ENCODE measurements around the gene DGKH.
"Not testable (repeated sequence)": the region's sequence is repeated elsewhere in the genome, so short reads cannot be mapped to it uniquely, and the experiment has no call there.

Gene DGKH

GRCh38 chr13:42155251-42155650 is 106.8 kb downstream of the DGKH start:
- no peaks in the 10 kb centered on the region for H3K27me3 ChIP-seq (replicated peaks)
- no peak for TF ChIP-seq CTCF (IDR thresholded peaks at IDR 0.05; ENCODE audit: low read depth, low read length, missing control alignments)
- H3K27ac ChIP-seq = no peak overlapping the region
- in situ Hi-C loops (cut with HindIII; ENCODE audit: low pct_ligation_motif_present, low sequenced_read_pairs) = no loop called here
- DNase-seq = no peak
- no peak overlapping the region for H3K4me3 ChIP-seq (ENCODE audit: low read depth, low read length)
- peaks cover 18% of the 10 kb centered on the region for H3K36me3 ChIP-seq (replicated peaks)

- H3K27me3 ChIP-seq (replicated peaks); in situ Hi-C loops (cut with HindIII; ENCODE audit: low pct_ligation_motif_present, low sequenced_read_pairs); DNase-seq; H3K4me3 ChIP-seq (ENCODE audit: low read depth, low read length); H3K27ac ChIP-seq: not testable (repeated sequence)
- peaks cover 33% of the 10 kb centered on the region for H3K36me3 ChIP-seq (replicated peaks)
These were observed 114.9 kb downstream of the DGKH start for GRCh38 chr13:42163338-42163737.

GRCh38 chr13:42163910-42164309 is 115.5 kb downstream of the DGKH start:
- DNase-seq; H3K27me3 ChIP-seq (replicated peaks); in situ Hi-C loops (cut with HindIII; ENCODE audit: low pct_ligation_motif_present, low sequenced_read_pairs); H3K27ac ChIP-seq; H3K4me3 ChIP-seq (ENCODE audit: low read depth, low read length): not testable (repeated sequence)
- peaks cover 33% of the 10 kb centered on the region for H3K36me3 ChIP-seq (replicated peaks)

GRCh38 chr13:42164557-42165125 is 116.2 kb downstream of the DGKH start:
- no peaks in the 10 kb centered on the region for H3K27me3 ChIP-seq (replicated peaks)
- no peak for TF ChIP-seq CTCF (IDR thresholded peaks at IDR 0.05; ENCODE audit: low read depth, low read length, missing control alignments)
- no peak for DNase-seq
- no peak overlapping the region for H3K4me3 ChIP-seq (ENCODE audit: low read depth, low read length)
- H3K36me3 ChIP-seq (replicated peaks) = peaks cover 29% of the 10 kb centered on the region
- in situ Hi-C loops (cut with HindIII; ENCODE audit: low pct_ligation_motif_present, low sequenced_read_pairs) = no loop called here
- no peak overlapping the region for H3K27ac ChIP-seq

GRCh38 chr13:42168496-42168895 is 120.0 kb downstream of the DGKH start:
- H3K27me3 ChIP-seq (replicated peaks) = no peaks in the 10 kb centered on the region
- H3K27ac ChIP-seq = no peak overlapping the region
- peaks cover 7% of the 10 kb centered on the region for H3K36me3 ChIP-seq (replicated peaks)
- no peak for DNase-seq
- no peak for TF ChIP-seq CTCF (IDR thresholded peaks at IDR 0.05; ENCODE audit: low read depth, low read length, missing control alignments)
- H3K4me3 ChIP-seq (ENCODE audit: low read depth, low read length) = no peak overlapping the region
- in situ Hi-C loops (cut with HindIII; ENCODE audit: low pct_ligation_motif_present, low sequenced_read_pairs) = no loop called here

GRCh38 chr13:42170029-42170428 is 121.6 kb downstream of the DGKH start:
- no peak for TF ChIP-seq CTCF (IDR thresholded peaks at IDR 0.05; ENCODE audit: low read depth, low read length, missing control alignments)
- Histone ChIP-seq H3K27me3 (replicated peaks) (no peaks in the 10 kb centered on the region), H3K27ac (no peak overlapping the region), H3K36me3 (replicated peaks) (peaks cover 9% of the 10 kb centered on the region), H3K4me3 (ENCODE audit: low read depth, low read length) (no peak overlapping the region)
- no peak for DNase-seq
- in situ Hi-C loops (cut with HindIII; ENCODE audit: low pct_ligation_motif_present, low sequenced_read_pairs) = no loop called here

- no peak for TF ChIP-seq CTCF (IDR thresholded peaks at IDR 0.05; ENCODE audit: low read depth, low read length, missing control alignments)
- H3K27me3 ChIP-seq (replicated peaks) = no peaks in the 10 kb centered on the region
- H3K27ac ChIP-seq = no peak overlapping the region
- peaks cover 8% of the 10 kb centered on the region for H3K36me3 ChIP-seq (replicated peaks)
- H3K4me3 ChIP-seq (ENCODE audit: low read depth, low read length) = no peak overlapping the region
- in situ Hi-C loops (cut with HindIII; ENCODE audit: low pct_ligation_motif_present, low sequenced_read_pairs) = no loop called here
- no peak for DNase-seq
These were observed 125.4 kb downstream of the DGKH start for GRCh38 chr13:42173789-42174343.

Measured in brain microvascular endothelial cell (primary cell).